HG03064 (cell line): Measurements from ENCODE around the gene FAM170A.

Source experiments
- ATAC-seq: cut with Tn5 transposase; IDR thresholded peaks from one replicate; pipeline ENCODE4 v1.9.1; 2021; ENCODE audit warnings: low read depth; ENCODE audit not compliant: unreplicated experiment

The FAM170A gene

GRCh38 chr5:119629339-119629738 lies at the start of gene FAM170A:
Gene FAM170A (plus strand): TSS chr5:119629558. CDS start chr5:119629769, 211 bp downstream.
- ATAC-seq = no peak

GRCh38 chr5:119582987-119583386 lies 46.4 kb upstream of the FAM170A start:
- ATAC-seq = no peak

- ATAC-seq = peak; percentile 66
Observed at GRCh38 chr5:119583684-119584083, 45.7 kb upstream of the FAM170A start.

GRCh38 chr5:119596046-119596445 lies 33.3 kb upstream of the FAM170A start:
- no peak for ATAC-seq

GRCh38 chr5:119597728-119598298 lies 31.5 kb upstream of the FAM170A start:
- peak; percentile 67 for ATAC-seq

- ATAC-seq = no peak
Observed at GRCh38 chr5:119613937-119614336, 15.4 kb upstream of the FAM170A start.

- ATAC-seq = no peak
Observed at GRCh38 chr5:119614838-119615237, 14.5 kb upstream of the FAM170A start.

- ATAC-seq = no peak
Observed at GRCh38 chr5:119626086-119626485, 3.3 kb upstream of the FAM170A start.

- ATAC-seq = no peak
Observed at GRCh38 chr5:119630752-119631440, 1.5 kb downstream of the FAM170A start.

- ATAC-seq = no peak
Observed at GRCh38 chr5:119631660-119632059, 2.3 kb downstream of the FAM170A start.

- no peak for ATAC-seq
Observed at GRCh38 chr5:119651486-119651885, 22.1 kb downstream of the FAM170A start.

GRCh38 chr5:119655061-119655460 lies 25.7 kb downstream of the FAM170A start:
- ATAC-seq = no peak

GRCh38 chr5:119656023-119656422 lies 26.7 kb downstream of the FAM170A start:
- no peak for ATAC-seq

- no peak for ATAC-seq
Observed at GRCh38 chr5:119666542-119666941, 37.2 kb downstream of the FAM170A start.

GRCh38 chr5:119678351-119679028 lies 49.1 kb downstream of the FAM170A start:
- no peak for ATAC-seq

GRCh38 chr5:119680080-119680479 lies 50.7 kb downstream of the FAM170A start:
- ATAC-seq = no peak

- no peak for ATAC-seq
Observed at GRCh38 chr5:119681734-119682133, 52.4 kb downstream of the FAM170A start.

- no peak for ATAC-seq
Observed at GRCh38 chr5:119682372-119682771, 53.0 kb downstream of the FAM170A start.
